ENCODE data around the gene VAC14.

The VAC14 gene

GRCh38 chr16:70678898-70679670 lies 121.9 kb downstream of the VAC14 start:
- H3K27ac ChIP-seq, result no peak overlapping the region
- TF ChIP-seq ZFX (IDR thresholded peaks at IDR 0.05; ENCODE audit: borderline replicate concordance) (no peak), CTCF (IDR thresholded peaks at IDR 0.05) (no peak)

- H3K27ac ChIP-seq, result no peak overlapping the region
- TF ChIP-seq CTCF (IDR thresholded peaks at IDR 0.05), result no peak
- TF ChIP-seq ZFX (IDR thresholded peaks at IDR 0.05; ENCODE audit: borderline replicate concordance), result no peak
Observed at GRCh38 chr16:70678121-70678897, 122.6 kb downstream of the VAC14 start.

- no peak overlapping the region for H3K27ac ChIP-seq
- TF ChIP-seq ZFX (IDR thresholded peaks at IDR 0.05; ENCODE audit: borderline replicate concordance) (no peak), CTCF (IDR thresholded peaks at IDR 0.05) (no peak)
Observed at GRCh38 chr16:70677499-70678120, 123.3 kb downstream of the VAC14 start.

- TF ChIP-seq ZFX (IDR thresholded peaks at IDR 0.05; ENCODE audit: borderline replicate concordance) (no peak), CTCF (IDR thresholded peaks at IDR 0.05) (no peak)
- H3K27ac ChIP-seq, result no peak overlapping the region
Observed at GRCh38 chr16:70676675-70677498, 124.1 kb downstream of the VAC14 start.

GRCh38 chr16:70675851-70676513 lies 125.0 kb downstream of the VAC14 start:
- no peak overlapping the region for H3K27ac ChIP-seq

More at GRCh38 chr16:70675851-70676513, 125.0 kb downstream of the VAC14 start:
- no peak for TF ChIP-seq ZFX (IDR thresholded peaks at IDR 0.05; ENCODE audit: borderline replicate concordance)
- TF ChIP-seq CTCF (IDR thresholded peaks at IDR 0.05), result no peak
